DND-41 (cell line): Measurements from ENCODE around the gene TRHDE.

ENCODE experiments used
- ATAC-seq: fragments of 200-7000 bp; cut with Tn5 transposase; 3 replicates; pipeline ENCODE4 v1.9.1; 2021; ENCODE audit warnings: low read depth; ENCODE audit not compliant: insufficient read depth
- DNase-seq: peaks from one replicate; pipeline ENCODE4 v3.0.0-alpha.2; 2020
- H2AFZ ChIP-seq: 2 replicates; pipeline ENCODE4 v1.6.0; 2012; ENCODE audit warnings: low read depth, low read length
- H3K27ac ChIP-seq: 2 replicates; pipeline ENCODE4 v1.5.1; 2012; ENCODE audit warnings: low read length, inconsistent platforms
- H3K27me3 ChIP-seq: fragments of 200-600 bp; sonication (generic); 2 replicates; pipeline ENCODE4 v1.6.0; 2012; ENCODE audit warnings: low read length, mild to moderate bottlenecking, inconsistent platforms; ENCODE audit not compliant: insufficient read depth, poor library complexity
- H3K36me3 ChIP-seq: 2 replicates; pipeline ENCODE4 v1.5.1; 2012; ENCODE audit warnings: low read length, inconsistent platforms; ENCODE audit not compliant: insufficient read depth
- H3K4me1 ChIP-seq: 2 replicates; pipeline ENCODE4 v1.5.1; 2012; ENCODE audit warnings: mild to moderate bottlenecking, low read length; ENCODE audit not compliant: insufficient read depth
- H3K4me2 ChIP-seq: 2 replicates; pipeline ENCODE4 v1.6.0; 2012; ENCODE audit warnings: mild to moderate bottlenecking, moderate library complexity, low read length, inconsistent platforms; ENCODE audit not compliant: insufficient read depth
- H3K4me3 ChIP-seq, 2 experiments: fragments of 200-600 bp in 1 of 2; shearing (Covaris generic) in 1 of 2; 2 replicates each; pipeline ENCODE4 v1.5.1; 2012 to 2016; ENCODE audit warnings: inconsistent platforms in 2 of 2, low read length in 2 of 2, mild to moderate bottlenecking in 2 of 2, low read depth in 1 of 2, moderate library complexity in 1 of 2
- H3K79me2 ChIP-seq: 2 replicates; pipeline ENCODE4 v1.6.0; 2012; ENCODE audit warnings: low read length, inconsistent platforms; ENCODE audit not compliant: insufficient read depth
- H3K9ac ChIP-seq: 2 replicates; pipeline ENCODE4 v1.6.0; 2012; ENCODE audit warnings: low read depth, mild to moderate bottlenecking, inconsistent platforms, low read length, moderate library complexity
- H3K9me3 ChIP-seq: 2 replicates; pipeline ENCODE4 v1.5.1; 2012; ENCODE audit warnings: low read length, moderate library complexity, mild to moderate bottlenecking, inconsistent platforms; ENCODE audit not compliant: insufficient read depth, severe bottlenecking
- H4K20me1 ChIP-seq: 2 replicates; pipeline ENCODE4 v1.6.0; 2012; ENCODE audit warnings: low read length; ENCODE audit not compliant: insufficient read depth
- CTCF ChIP-seq: IDR thresholded peaks from 2 replicates; pipeline ENCODE4 v1.5.1; 2012; ENCODE audit warnings: borderline replicate concordance, low read length, moderate library complexity, mild to moderate bottlenecking; ENCODE audit not compliant: poor library complexity, severe bottlenecking; ENCODE audit errors: extremely low read depth
- EZH2 ChIP-seq: IDR thresholded peaks from 3 replicates; pipeline ENCODE4 v1.6.1; 2012; ENCODE audit warnings: borderline replicate concordance, low read depth, mild to moderate bottlenecking, moderate library complexity, low read length, inconsistent platforms; ENCODE audit not compliant: severe bottlenecking

TRHDE gene

GRCh38 chr12:72631926-72632685, 359.9 kb downstream of the TRHDE start:
- H3K9me3 ChIP-seq: no peaks in the 10 kb centered on the region
- H3K27me3 ChIP-seq: no peaks in the 10 kb centered on the region
- no peak overlapping the region for H3K27ac ChIP-seq
- no peak overlapping the region for H2AFZ ChIP-seq
- DNase-seq (no peak), ATAC-seq (no peak)
- no peaks in the 10 kb centered on the region for H3K4me1 ChIP-seq
- no peaks in the 10 kb centered on the region for H4K20me1 ChIP-seq
- no peaks in the 10 kb centered on the region for H3K36me3 ChIP-seq
- no peak overlapping the region for H3K9ac ChIP-seq
- TF ChIP-seq EZH2: no peak
- no peak for TF ChIP-seq CTCF
- no peaks in the 10 kb centered on the region for H3K79me2 ChIP-seq
- no peak overlapping the region for H3K4me3 ChIP-seq
- H3K4me2 ChIP-seq: no peak overlapping the region

- H3K9me3 ChIP-seq: no peaks in the 10 kb centered on the region
- ATAC-seq (no peak), DNase-seq (no peak)
- H2AFZ ChIP-seq: no peak overlapping the region
- TF ChIP-seq CTCF: no peak
- no peak for TF ChIP-seq EZH2
- no peak overlapping the region for H3K9ac ChIP-seq
- no peak overlapping the region for H3K4me3 ChIP-seq
- no peaks in the 10 kb centered on the region for H4K20me1 ChIP-seq
- H3K36me3 ChIP-seq: no peaks in the 10 kb centered on the region
- H3K4me2 ChIP-seq: no peak overlapping the region
- H3K27ac ChIP-seq: no peak overlapping the region
- H3K4me1 ChIP-seq: no peaks in the 10 kb centered on the region
- H3K79me2 ChIP-seq: no peaks in the 10 kb centered on the region
- H3K27me3 ChIP-seq: no peaks in the 10 kb centered on the region
Measured at GRCh38 chr12:72642706-72643105, 370.5 kb downstream of the TRHDE start.

- no peak for TF ChIP-seq EZH2
- TF ChIP-seq CTCF: no peak
- Histone ChIP-seq H3K27ac (no peak overlapping the region), H3K9ac (no peak overlapping the region), H3K79me2 (no peaks in the 10 kb centered on the region), H3K4me2 (no peak overlapping the region), H3K36me3 (no peaks in the 10 kb centered on the region), H3K9me3 (no peaks in the 10 kb centered on the region), H3K4me1 (no peaks in the 10 kb centered on the region), H3K4me3 (no peak overlapping the region), H2AFZ (no peak overlapping the region), H4K20me1 (no peaks in the 10 kb centered on the region), H3K27me3 (no peaks in the 10 kb centered on the region)
- DNase-seq (no peak), ATAC-seq (no peak)
Measured at GRCh38 chr12:72647139-72647538, 375.0 kb downstream of the TRHDE start.
